Stimulated activated CD4-positive, alpha-beta T cell treated with anti-CD3 and anti-CD28 coated beads, TNF-alpha, amount 100 ng/mL, for 4 hours (primary cell): Measurements from ENCODE around the gene GPC6.

ENCODE experiments used
- DNase-seq, 3 experiments: peaks; one replicate each; pipeline ENCODE4 v3.0.0-alpha.2; 2020; ENCODE audit warnings: low read depth in 3 of 3

The GPC6 gene

GRCh38 chr13:93922063-93922855 is 695.7 kb downstream of the GPC6 start:
- DNase-seq, result no peak

- no peak for DNase-seq
Measured at GRCh38 chr13:93925990-93926389, 699.4 kb downstream of the GPC6 start.

- no peak for DNase-seq
Measured at GRCh38 chr13:93926425-93926824, 699.8 kb downstream of the GPC6 start.

GRCh38 chr13:93927431-93927830 is 700.8 kb downstream of the GPC6 start:
- no peak for DNase-seq

GRCh38 chr13:93932901-93933300 is 706.3 kb downstream of the GPC6 start:
- no peak for DNase-seq

GRCh38 chr13:93936901-93937300 is 710.3 kb downstream of the GPC6 start:
- DNase-seq, result no peak

- DNase-seq, result no peak
Measured at GRCh38 chr13:93941444-93941843, 714.8 kb downstream of the GPC6 start.

GRCh38 chr13:93942016-93942415 is 715.4 kb downstream of the GPC6 start:
- DNase-seq, result no peak

- no peak for DNase-seq
Measured at GRCh38 chr13:93945621-93946020, 719.0 kb downstream of the GPC6 start.

GRCh38 chr13:93946994-93947393 is 720.4 kb downstream of the GPC6 start:
- DNase-seq, result no peak

- DNase-seq, result no peak
Measured at GRCh38 chr13:93947651-93948050, 721.0 kb downstream of the GPC6 start.

- DNase-seq, result no peak
Measured at GRCh38 chr13:93948162-93948922, 721.7 kb downstream of the GPC6 start.

- DNase-seq, result no peak
Measured at GRCh38 chr13:93951108-93951507, 724.5 kb downstream of the GPC6 start.

GRCh38 chr13:93951951-93952350 is 725.3 kb downstream of the GPC6 start:
- DNase-seq, result no peak

GRCh38 chr13:93953841-93954240 is 727.2 kb downstream of the GPC6 start:
- no peak for DNase-seq

GRCh38 chr13:93955904-93956303 is 729.3 kb downstream of the GPC6 start:
- no peak for DNase-seq

- DNase-seq, result no peak
Measured at GRCh38 chr13:93956426-93956825, 729.8 kb downstream of the GPC6 start.

GRCh38 chr13:93957371-93957770 is 730.8 kb downstream of the GPC6 start:
- DNase-seq, result no peak

GRCh38 chr13:93959796-93960533 is 733.4 kb downstream of the GPC6 start:
- no peak for DNase-seq

GRCh38 chr13:93963266-93964145 is 736.9 kb downstream of the GPC6 start:
- DNase-seq, result no peak

GRCh38 chr13:93964146-93964512 is 737.5 kb downstream of the GPC6 start:
- DNase-seq, result no peak

- no peak for DNase-seq
Measured at GRCh38 chr13:93965587-93965986, 739.0 kb downstream of the GPC6 start.
